ENCODE measurements around the gene SPATA16. TPM values are rescaled to one million over a fixed set of nuclear protein-coding genes. Genes with fewer than 3 reads are reported as not detected.

The SPATA16 gene
- total and polyA plus RNA-seq, 2 experiments from 2014 or later = not detected

GRCh38 chr3:172908771-172909270 lies 232.2 kb downstream of the SPATA16 start:
- TF ChIP-seq POLR2AphosphoS5 (IDR thresholded peaks at IDR 0.05; ENCODE audit: low read depth) = no peak
- TF ChIP-seq ZNF331 (CRISPR knock-in tag; IDR thresholded peaks at IDR 0.05; ENCODE audit: low read depth) = no peak
- no peak for TF ChIP-seq EZH2 (IDR thresholded peaks at IDR 0.05; ENCODE audit: low read depth, unreplicated experiment)
- TF ChIP-seq CREB1 (CRISPR knock-in tag; IDR thresholded peaks at IDR 0.05; ENCODE audit: low read depth) = no peak
- no peak for TF ChIP-seq ETS1 (IDR thresholded peaks at IDR 0.05)
- no peak for TF ChIP-seq STAT1 (IDR thresholded peaks at IDR 0.05; ENCODE audit: unreplicated experiment)
- no peak for TF ChIP-seq CTCF (conservative IDR thresholded peaks at IDR 0.05; ENCODE audit: low read depth in 2 of 2)
- TF ChIP-seq REST (IDR thresholded peaks at IDR 0.05; ENCODE audit: unreplicated experiment) = no peak
- TF ChIP-seq ZNF462 (CRISPR knock-in tag; IDR thresholded peaks at IDR 0.05) = no peak
- no peak for TF ChIP-seq EZH2phosphoT487 (IDR thresholded peaks at IDR 0.05; ENCODE audit: unreplicated experiment)
- no peak for TF ChIP-seq ZNF114 (CRISPR knock-in tag; IDR thresholded peaks at IDR 0.05)
- no peak for TF ChIP-seq NANOG (IDR thresholded peaks at IDR 0.05; ENCODE audit: borderline replicate concordance)
- no peak for TF ChIP-seq JUNB (IDR thresholded peaks at IDR 0.05; ENCODE audit: unreplicated experiment)
- H3F3A ChIP-seq (replicated peaks; ENCODE audit: low read depth) = no peaks in the 10 kb centered on the region
- no peaks in the 10 kb centered on the region for H3K79me2 ChIP-seq (replicated peaks; ENCODE audit: insufficient read depth)
- H3K36me3 Mint-ChIP-seq (ENCODE audit: low read depth) = no peaks in the 10 kb centered on the region
- H3K36me3 ChIP-seq (ENCODE audit: insufficient read depth) = no peaks in the 10 kb centered on the region
- H3K4me3 Mint-ChIP-seq = no peak overlapping the region
- no peak overlapping the region for H3K27ac ChIP-seq (ENCODE audit: low read depth)
- H3K4me3 ChIP-seq = no peak overlapping the region
- ATAC-seq (no peak), DNase-seq (ENCODE audit: low spot score) (no peak)
- H3K27ac Mint-ChIP-seq = no peak overlapping the region
- H2AFZ ChIP-seq = no peak overlapping the region
- H3K4me1 Mint-ChIP-seq = peaks cover 9% of the 10 kb centered on the region
- no peaks in the 10 kb centered on the region for H4K20me1 ChIP-seq (replicated peaks; ENCODE audit: insufficient read depth)
- H3K9me2 ChIP-seq (ENCODE audit: insufficient read depth) = 0 out of 2 replicates have a peak, but pooled peaks cover 3% of the 10 kb centered on the region
- no peak overlapping the region for H3K4me2 ChIP-seq
- H3K27me3 ChIP-seq (ENCODE audit: insufficient read depth) = no peaks in the 10 kb centered on the region
- peaks cover 20% of the 10 kb centered on the region for H3K4me1 ChIP-seq (ENCODE audit: insufficient read depth)
- peaks cover 2% of the 10 kb centered on the region for H3K27me3 Mint-ChIP-seq (ENCODE audit: insufficient read depth, low read depth, poor library complexity)
- H3K9me3 Mint-ChIP-seq = no peaks in the 10 kb centered on the region
